SKM-1 treated with dmso at 0.1 percent for 144 hours (cell line): ENCODE results near the gene MYO1G.
A peak's percentile ranks its signal among the peaks of the same experiment; 100 is the strongest.
"Not testable (repeated sequence)": the region's sequence is repeated elsewhere in the genome, so short reads cannot be mapped to it uniquely, and the experiment has no call there.

Experiments
- DNase-seq: peaks from one replicate; lab custom pipeline; 2025; ENCODE audit not compliant: unreplicated experiment; lab: John Stamatoyannopoulos, UW

Gene MYO1G

DNA sequence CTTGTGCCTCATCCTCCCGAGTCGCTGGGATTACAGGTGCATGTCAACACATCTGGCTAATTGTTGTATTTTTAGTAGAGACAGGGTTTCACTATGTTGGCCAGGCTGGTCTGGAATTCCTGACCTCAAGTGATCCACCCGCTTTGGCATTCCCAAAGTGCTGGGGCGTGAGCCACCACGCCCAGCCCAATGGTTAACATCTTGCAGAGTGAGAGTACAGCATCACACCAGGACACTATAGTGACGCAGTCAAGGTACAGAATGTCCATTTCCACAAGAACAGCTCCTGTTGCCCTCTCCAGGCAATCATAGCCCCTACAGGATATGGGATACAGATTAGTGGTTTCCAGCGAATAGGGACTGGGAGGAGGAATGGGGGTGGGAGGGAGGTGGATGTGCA lies 34.0 kb downstream of the MYO1G start:
- no peak for DNase-seq

DNA sequence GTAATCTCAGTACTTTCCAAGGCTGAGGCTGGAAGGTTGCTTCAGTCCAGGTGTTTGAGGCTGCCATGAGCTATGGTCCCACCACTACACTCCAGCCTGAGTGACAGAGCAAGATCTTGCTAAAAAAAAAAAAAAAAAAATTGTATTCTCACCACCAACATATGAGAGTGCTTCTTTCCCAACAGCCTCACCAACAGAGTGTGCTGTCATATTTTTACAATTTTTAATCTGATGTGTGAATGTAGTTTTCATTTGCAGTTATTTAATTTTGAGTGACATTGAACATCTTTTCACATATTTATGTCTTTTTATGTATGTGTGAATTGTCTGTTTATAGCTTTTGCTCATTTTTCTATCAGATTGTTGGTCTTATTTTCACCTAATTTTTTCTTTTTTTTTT lies 35.2 kb downstream of the MYO1G start:
- no peak for DNase-seq

DNA sequence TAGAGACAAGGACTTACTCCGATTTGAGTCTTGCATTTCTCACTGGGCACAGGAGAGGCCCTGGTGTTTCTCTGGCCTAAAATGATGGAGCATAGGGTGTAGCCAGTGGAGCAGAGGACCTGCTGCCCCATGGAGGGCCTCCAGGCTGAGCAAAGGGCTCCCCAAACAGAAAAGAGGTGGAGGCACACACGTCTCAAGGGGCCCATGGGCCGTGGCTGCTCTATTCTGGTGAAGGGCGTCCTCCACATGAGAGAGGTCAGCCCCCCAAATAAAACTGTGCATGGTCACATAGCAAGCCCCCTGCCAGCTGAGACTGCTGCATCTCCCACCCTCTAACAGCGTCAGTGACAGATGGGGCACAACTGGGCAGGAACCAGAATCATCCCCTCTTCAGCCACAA lies 41.4 kb downstream of the MYO1G start:
- no peak for DNase-seq

DNA sequence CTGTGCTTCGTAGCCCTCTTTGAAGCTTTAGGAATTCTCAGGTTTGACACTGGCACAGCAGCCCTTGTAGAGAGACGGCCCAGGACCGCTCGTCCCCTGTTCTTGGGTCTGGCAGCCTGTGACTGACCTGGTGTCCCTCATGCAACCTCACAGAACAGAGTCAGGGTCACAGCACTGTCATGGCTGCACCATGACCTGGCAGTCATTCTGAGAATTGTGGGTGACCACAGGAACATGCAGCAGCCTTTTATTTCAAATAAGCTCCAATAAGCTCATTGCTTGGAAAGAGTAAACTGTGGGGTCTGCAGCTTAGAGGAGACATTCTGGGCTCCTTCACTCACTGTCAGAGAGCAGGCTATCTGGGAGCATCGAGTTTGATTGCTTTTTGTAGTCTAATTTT lies 42.5 kb downstream of the MYO1G start:
- DNase-seq, result no peak

DNA sequence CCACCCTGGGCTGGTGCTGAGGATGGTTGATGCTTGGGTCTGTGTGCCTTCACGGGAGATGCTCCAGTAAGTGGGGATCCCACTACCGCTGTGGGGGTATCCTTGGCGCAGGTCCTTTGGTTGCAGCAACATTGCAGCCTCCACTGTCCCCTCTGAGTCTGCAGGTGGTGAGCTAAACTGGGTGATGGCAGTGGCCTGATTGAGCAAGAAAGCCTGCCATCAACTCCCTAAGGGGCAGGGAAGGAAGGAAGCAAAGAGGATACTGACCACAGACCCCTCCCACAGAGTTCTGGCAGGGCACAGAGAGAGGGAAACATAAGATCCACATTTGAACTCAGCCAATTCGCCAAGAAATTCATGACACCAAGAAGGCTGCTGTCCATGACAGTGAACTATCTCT lies 43.2 kb downstream of the MYO1G start:
- DNase-seq, result peak; percentile 67

DNA sequence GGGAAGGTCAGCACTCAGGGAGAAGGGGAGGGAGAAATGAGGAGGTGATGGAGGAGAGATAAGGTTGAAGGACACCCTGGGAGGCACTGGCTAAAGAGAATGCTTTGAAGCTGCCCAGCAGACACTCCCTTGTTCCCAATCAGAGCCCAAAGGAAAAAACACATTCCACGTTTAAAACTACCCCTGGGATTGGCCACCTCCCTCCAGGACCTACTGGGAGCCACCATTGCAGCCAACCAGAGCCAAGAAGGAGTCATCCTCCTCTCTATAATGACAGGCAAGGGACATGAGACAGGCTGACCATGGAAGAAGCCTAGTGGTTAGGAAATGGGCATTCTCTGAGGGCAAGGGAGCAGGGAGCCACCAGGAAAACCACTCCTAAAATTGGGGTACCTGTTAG lies 43.8 kb downstream of the MYO1G start:
- no peak for DNase-seq

DNA sequence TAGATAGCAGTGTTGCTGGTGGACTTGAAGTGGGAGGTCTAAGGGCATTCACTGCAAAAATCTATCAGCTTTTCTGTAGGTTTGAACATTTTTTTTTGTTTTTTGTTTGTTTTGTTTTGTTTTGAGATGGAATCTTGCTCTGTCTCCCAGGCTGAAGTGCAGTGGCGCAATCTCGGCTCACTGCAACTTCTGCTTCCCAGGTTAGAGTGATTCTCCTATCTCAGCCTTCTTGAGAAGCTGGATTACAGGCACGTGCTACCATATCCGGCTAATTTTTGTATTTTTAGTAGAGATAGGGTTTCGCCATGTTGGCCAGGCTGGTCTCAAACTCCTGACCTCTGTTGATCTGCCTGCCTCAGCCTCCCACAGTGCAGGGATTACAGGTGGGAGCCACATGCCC lies 44.3 kb downstream of the MYO1G start:
- DNase-seq, result not testable (repeated sequence)

DNA sequence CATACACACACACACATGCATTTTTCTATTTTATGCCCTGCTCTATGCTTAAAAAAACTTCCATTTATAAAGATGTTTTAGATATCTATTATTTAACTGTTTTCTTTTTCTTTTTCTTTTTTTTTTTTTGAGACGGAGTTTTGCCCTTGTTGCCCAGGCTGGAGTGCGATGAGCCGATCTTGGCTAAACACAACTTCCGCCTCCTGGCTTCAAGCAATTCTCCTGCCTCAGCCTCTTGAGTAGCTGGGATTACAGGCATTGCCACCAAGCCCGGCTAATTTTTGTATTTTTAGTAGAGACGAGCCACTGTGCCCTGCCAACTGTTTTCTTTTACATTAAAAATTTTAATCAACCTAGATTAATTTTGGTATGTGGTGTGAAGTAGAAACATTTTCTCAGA lies 47.9 kb downstream of the MYO1G start:
- no peak for DNase-seq

DNA sequence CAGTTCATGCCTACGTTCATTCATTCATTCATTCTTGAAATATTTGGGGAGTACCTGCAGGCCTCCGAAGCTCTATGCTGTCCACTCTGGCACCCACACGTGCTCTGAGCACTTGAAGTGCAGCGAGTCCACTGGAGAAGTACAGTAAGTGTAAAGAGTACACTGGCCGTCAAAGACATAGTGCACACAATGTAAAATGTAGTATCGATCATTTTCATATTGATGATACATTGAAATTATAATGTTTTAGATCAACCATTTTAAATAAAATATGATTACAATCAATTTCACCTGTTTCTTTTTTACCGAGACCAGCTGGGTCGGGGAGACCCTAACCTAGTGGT lies 56.5 kb downstream of the MYO1G start:
- DNase-seq, result no peak

DNA sequence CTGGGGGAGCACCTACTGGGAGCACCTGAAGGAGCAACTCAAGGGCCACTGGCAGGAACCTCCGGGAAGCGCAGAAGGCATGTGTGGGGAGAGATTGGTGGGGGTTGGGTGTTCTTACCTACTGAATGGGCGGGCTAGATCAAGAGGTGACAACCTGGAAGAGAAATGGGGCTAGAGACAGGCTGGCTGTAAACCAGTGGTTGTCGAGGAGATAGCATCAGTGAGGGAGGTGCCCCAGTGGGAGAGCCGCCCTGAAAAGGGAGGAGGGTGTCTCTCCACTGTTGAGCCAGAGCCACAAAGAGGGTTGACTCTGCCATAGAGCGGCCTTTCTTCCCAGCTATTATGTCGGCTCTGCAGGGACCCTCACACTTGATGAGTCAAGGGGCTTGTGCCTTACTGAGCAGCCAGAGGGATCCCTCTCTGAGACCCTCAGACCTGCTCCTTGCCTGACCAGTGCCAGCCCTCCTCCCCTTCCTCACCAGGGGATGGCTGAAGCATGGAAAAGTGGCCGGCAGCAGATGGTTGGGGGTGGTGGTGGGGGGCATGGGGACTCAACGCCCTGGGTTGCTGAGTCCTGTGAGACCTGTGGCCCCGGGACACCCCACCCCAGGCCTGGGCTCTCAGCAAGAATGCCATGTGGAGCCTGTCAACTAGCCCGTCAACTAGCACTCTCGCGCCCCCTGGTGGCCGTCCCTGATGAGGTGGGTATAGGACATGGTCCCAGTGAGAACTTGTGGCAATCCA lies 57.0 kb downstream of the MYO1G start:
- DNase-seq, result peak; percentile 59

DNA sequence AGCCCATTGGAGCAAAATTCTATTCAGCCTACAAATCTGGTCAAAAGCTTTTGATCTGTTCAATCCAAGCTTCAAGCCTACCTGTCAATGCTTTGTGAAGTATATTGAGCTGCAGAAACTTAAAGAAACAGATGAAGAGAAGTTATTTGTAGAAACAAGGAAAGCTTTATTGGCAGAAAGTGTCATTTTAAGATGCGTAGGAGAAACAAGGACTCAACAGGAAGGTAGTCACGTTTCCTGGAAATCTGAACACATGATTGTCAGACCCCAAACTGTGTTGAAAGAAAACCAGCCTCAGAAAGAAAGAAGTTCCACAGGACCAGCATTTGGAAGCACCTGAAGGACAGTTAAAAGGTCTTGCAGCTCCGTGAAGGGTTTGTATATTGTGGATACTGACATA lies 58.7 kb downstream of the MYO1G start:
- DNase-seq, result no peak

DNA sequence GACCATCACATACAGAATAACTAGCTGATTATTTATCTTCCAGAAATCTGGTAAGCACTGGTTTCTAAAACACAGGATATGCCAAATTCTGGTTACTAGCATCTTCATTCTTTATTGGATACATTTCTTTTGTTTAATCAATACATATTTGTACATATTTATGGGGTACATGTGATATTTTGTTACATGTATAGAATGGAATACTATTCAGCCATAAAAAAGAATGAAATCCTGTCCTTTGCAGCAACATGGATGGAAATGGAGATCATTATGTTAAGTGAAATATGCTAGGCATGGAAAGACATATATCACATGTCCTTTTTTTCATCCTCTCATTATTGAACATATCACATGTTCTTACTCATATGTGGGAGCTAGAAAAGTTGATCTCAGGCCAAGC lies 60.8 kb downstream of the MYO1G start:
- DNase-seq, result no peak

DNA sequence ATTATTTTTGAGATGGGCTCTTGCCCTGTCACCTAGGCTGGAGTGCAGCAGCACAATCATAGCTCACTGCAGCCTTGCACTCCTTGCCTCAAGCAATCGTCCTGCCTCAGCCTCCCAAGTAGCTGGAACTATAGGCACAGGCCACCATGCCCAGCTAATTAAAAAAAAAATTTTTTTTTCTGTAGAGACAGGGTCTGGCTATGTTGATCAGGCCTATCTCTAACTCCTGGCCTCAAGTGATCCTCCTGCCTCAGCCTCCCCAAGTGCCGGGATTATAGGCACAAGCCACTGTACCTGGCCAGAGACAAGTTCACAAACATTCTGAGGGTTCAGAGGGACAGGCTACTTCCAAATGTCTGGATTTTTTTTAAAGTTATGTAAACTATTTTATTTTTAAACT lies 61.4 kb downstream of the MYO1G start:
- no peak for DNase-seq

DNA sequence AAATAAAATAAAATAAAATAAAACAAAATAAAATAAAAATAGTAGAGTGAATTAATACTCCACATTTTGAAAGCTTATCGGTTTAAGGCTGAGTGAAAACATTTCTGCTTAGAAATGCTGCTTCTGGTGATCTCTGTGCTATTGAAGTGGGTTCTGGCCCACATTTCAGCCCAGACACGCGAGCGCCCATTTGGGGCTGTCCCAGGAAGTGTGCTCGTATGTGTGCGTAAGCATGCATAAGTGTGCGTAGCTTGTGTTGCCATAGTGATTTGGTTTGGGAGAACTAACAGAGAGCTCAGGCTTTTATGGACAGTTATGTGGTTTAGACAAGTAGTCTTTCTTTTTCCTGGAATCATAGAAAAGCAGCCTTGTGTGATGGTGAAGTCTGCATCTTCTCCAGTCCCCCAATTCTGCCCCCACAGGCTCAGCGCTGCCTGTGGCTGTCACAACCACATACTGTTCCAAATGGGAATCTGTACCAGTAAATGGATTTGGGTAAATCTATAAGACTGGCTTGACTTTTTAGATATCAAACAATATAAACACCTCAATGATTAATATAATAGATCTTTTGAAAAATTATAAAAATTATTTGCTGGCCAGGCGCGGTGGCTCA lies 63.7 kb downstream of the MYO1G start:
- DNase-seq, result no peak

DNA sequence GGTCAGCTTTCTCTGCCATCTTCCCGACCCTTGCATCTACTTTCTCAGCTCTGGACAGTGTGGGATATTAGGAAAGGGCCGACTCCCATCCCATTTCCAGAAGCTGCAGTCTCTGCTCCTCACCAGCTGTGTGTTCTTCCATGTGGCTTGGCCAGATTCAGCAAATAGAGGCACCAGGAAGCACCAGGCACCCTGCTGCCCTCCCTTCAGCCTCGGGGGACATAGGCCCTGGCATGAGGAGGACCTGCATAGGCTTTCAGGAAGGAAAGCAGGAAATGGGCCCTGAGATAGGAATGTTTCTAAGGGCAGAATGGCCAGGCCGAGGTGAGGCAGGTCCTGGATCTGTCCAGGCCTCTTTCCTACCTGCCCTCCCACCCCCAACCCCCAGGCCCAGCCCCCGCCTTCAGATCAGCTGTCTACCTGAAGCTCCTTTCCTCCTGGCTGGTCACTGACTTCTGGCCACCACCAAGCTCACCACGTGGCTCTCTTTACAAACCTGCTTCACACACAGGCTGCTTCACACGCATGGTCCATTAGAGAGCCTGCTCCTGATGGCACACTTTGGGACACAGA lies 66.0 kb downstream of the MYO1G start:
- no peak for DNase-seq
